T-cell (primary cell): Measurements from ENCODE around the gene TIAL1. TPM values are rescaled to one million over a fixed set of nuclear protein-coding genes. Genes with fewer than 3 reads are reported as not detected.

Experiments used
- ATAC-seq, 4 experiments: fragments of 200-7000 bp in 3 of 4; fragments of 150-1000 bp in 1 of 4; cut with Tn5 transposase; replicated peaks in 1 of 4; 1 replicate in 3 of 4; 2 replicates in 1 of 4; pipeline ENCODE4 v1.10.0; 2021; ENCODE audit warnings: moderate library complexity in 3 of 4, mild to moderate bottlenecking in 2 of 4, moderate number of reproducible peaks in 1 of 4
- CTCF ChIA-PET, 2 donors: fragments of 300-600 bp; sonication (Branson Sonifier 250); formaldehyde crosslinking; loops; one replicate each; lab custom pipeline; 2022; ENCODE audit warnings: antibody characterized with exemption in 2 of 2; lab: Charles Lee
- POLR2A ChIA-PET, 2 donors: fragments of 300-600 bp; sonication (Branson Sonifier 250); formaldehyde crosslinking; loops; one replicate each; lab custom pipeline; 2022; ENCODE audit warnings: antibody characterized with exemption in 2 of 2; lab: Charles Lee
- DNase-seq, 35 experiments: peaks; one replicate each; pipeline versions ENCODE4 v3.0.0 to v3.0.0-alpha.2; 2013 to 2023
- H3K27ac ChIP-seq: one replicate; pipeline ENCODE4 v1.5.1; 2013; ENCODE audit warnings: low read length
- H3K27me3 ChIP-seq, 2 experiments: replicated peaks in 1 of 2; 1 replicate in 1 of 2; 2 replicates in 1 of 2; pipeline versions ENCODE4 v1.6.1 to v1.7.0; 2013; ENCODE audit warnings: low read length in 1 of 2, mixed read lengths in 1 of 2; ENCODE audit not compliant: control insufficient read depth in 2 of 2, insufficient read depth in 2 of 2; ENCODE audit errors: extremely low read depth in 1 of 2
- H3K36me3 ChIP-seq, 2 donors: 1 replicate in 1 of 2; 2 replicates in 1 of 2; pipeline versions ENCODE4 v1.6.1 to v1.7.0; 2013; ENCODE audit warnings: low read length in 1 of 2; ENCODE audit not compliant: control insufficient read depth in 2 of 2, insufficient read depth in 1 of 2; ENCODE audit errors: extremely low read depth in 1 of 2
- H3K4me1 ChIP-seq, 2 experiments: 1 replicate in 1 of 2; 2 replicates in 1 of 2; pipeline versions ENCODE4 v1.6.1 to v1.7.0; 2013; ENCODE audit warnings: low read length in 2 of 2, mixed read lengths in 1 of 2; ENCODE audit not compliant: insufficient read depth in 2 of 2, control insufficient read depth in 1 of 2; ENCODE audit errors: extremely low read depth in 1 of 2
- H3K4me3 ChIP-seq, 2 donors: 1 replicate in 1 of 2; 2 replicates in 1 of 2; pipeline versions ENCODE4 v1.5.1 to v1.7.0; 2013; ENCODE audit warnings: mild to moderate bottlenecking in 2 of 2, low read length in 1 of 2, moderate library complexity in 1 of 2; ENCODE audit not compliant: control insufficient read depth in 1 of 2; ENCODE audit errors: extremely low read depth in 1 of 2
- H3K9me3 ChIP-seq: 2 replicates; pipeline ENCODE4 v1.7.0; 2013
- H3K27ac Mint-ChIP-seq, 2 donors: one replicate each; pipeline ENCODE4 v1.8.0; 2020 to 2021; ENCODE audit warnings: mild to moderate bottlenecking in 2 of 2, mixed read lengths in 2 of 2
- H3K27me3 Mint-ChIP-seq, 2 donors: one replicate each; pipeline ENCODE4 v1.8.0; 2021 to 2022; ENCODE audit warnings: mixed read lengths in 2 of 2
- H3K36me3 Mint-ChIP-seq: one replicate; pipeline ENCODE4 v1.8.0; 2021; ENCODE audit warnings: mixed read lengths
- H3K4me1 Mint-ChIP-seq, 3 donors: one replicate each; pipeline ENCODE4 v1.8.0; 2020 to 2022; ENCODE audit warnings: mixed read lengths in 3 of 3, mild to moderate bottlenecking in 1 of 3
- H3K4me3 Mint-ChIP-seq, 3 donors: one replicate each; pipeline ENCODE4 v1.8.0; 2020 to 2022; ENCODE audit warnings: mild to moderate bottlenecking in 3 of 3, mixed read lengths in 3 of 3, moderate library complexity in 3 of 3
- H3K9me3 Mint-ChIP-seq, 3 donors: one replicate each; pipeline ENCODE4 v1.8.0; 2020 to 2022; ENCODE audit warnings: mixed read lengths in 3 of 3
- WGBS: methylation state at CpG from one replicate; pipeline ENCODE4 v1.1.5; 2013; ENCODE audit warnings: missing lambda C conversion rate; ENCODE audit not compliant: insufficient coverage; 5-methylcytosine and 5-hydroxymethylcytosine counted together
- total RNA-seq, 35 experiments: library from RNA in 6 of 35; stranded (reverse) in 6 of 35; fragments of 120-200 nt in 1 of 35; gene quantifications; one replicate each; pipeline versions ENCODE4 v1.2.1 to v1.2.4 and lab custom pipeline; 2013 to 2026

Gene TIAL1, protein sequence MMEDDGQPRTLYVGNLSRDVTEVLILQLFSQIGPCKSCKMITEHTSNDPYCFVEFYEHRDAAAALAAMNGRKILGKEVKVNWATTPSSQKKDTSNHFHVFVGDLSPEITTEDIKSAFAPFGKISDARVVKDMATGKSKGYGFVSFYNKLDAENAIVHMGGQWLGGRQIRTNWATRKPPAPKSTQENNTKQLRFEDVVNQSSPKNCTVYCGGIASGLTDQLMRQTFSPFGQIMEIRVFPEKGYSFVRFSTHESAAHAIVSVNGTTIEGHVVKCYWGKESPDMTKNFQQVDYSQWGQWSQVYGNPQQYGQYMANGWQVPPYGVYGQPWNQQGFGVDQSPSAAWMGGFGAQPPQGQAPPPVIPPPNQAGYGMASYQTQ
- total RNA-seq (100 to 1,000 TPM; 147 to 197 (median 156) TPM), total RNA-seq (lab: John Stamatoyannopoulos, UW) (38.0 to 145 (median 78.4) reads per million in 29 experiments)
- 158 TPM for total RNA-seq (2013)

GRCh38 chr10:119596537-119597404, at the start of gene TIAL1:
TIAL1 (minus strand) TSS chr10:119596964; CDS start chr10:119596465, 499 bp downstream.
- ChIA-PET POLR2A (no interaction called here), CTCF (interaction anchor here in 1 of 2 donors (1.5 kb wide), 1 partner anchor 53 kb away, joined by 3 read pairs; no protein-coding TSS in a partner anchor)
- ATAC-seq (peak; percentile 85 to 89 (median 88)), DNase-seq (peak; percentile 81 to 96 (median 88))
- H3K36me3 ChIP-seq, result no peaks in the 10 kb centered on the region
- under 1% methylated on average over 58 of the region's 66 CpGs for WGBS
- Mint-ChIP-seq H3K27me3 (no peaks in the 10 kb centered on the region), H3K4me1 (peaks cover 48 to 49% (median 48%) of the 10 kb centered on the region in 3 donors), H3K4me3 (peak within 1 kb of the TSS; percentile 88 to 99 (median 99)), H3K27ac (peak within 1 kb of the TSS; percentile 98), H3K36me3 (peaks cover 11% of the 10 kb centered on the region), H3K9me3 (no peaks in the 10 kb centered on the region)
- H3K27me3 ChIP-seq, result no peaks in the 10 kb centered on the region
- H3K4me1 ChIP-seq, result peaks cover 19 to 30% of the 10 kb centered on the region in 2 experiments
- H3K4me3 ChIP-seq, result peak within 1 kb of the TSS; percentile 93 to 99
- no peaks in the 10 kb centered on the region for H3K9me3 ChIP-seq
- H3K27ac ChIP-seq, result peak within 1 kb of the TSS; percentile 94

GRCh38 chr10:119644994-119645393, 48.2 kb upstream of the TIAL1 start:
- Histone ChIP-seq H3K4me1 (peaks cover 2 to 29% of the 10 kb centered on the region in 2 experiments), H3K36me3 (no peaks in the 10 kb centered on the region), H3K4me3 (no peak overlapping the region), H3K27ac (no peak overlapping the region), H3K27me3 (peaks cover 0 to 7% of the 10 kb centered on the region in 2 experiments), H3K9me3 (no peaks in the 10 kb centered on the region)
- no peaks in the 10 kb centered on the region for H3K27me3 Mint-ChIP-seq
- 100% methylated on average over 1 of the region's 3 CpGs for WGBS
- CTCF ChIA-PET, result no interaction called here
- peaks cover 0 to 4% (median 0%) of the 10 kb centered on the region in 3 donors for H3K9me3 Mint-ChIP-seq
- peaks cover 17 to 30% (median 27%) of the 10 kb centered on the region in 3 donors for H3K4me1 Mint-ChIP-seq
- DNase-seq (no peak), ATAC-seq (no peak)
- no peaks in the 10 kb centered on the region for H3K36me3 Mint-ChIP-seq
- no peak overlapping the region for H3K4me3 Mint-ChIP-seq
- no peak overlapping the region for H3K27ac Mint-ChIP-seq
- POLR2A ChIA-PET, result no interaction called here

- no peak overlapping the region for H3K4me3 Mint-ChIP-seq
- ChIA-PET CTCF (no interaction called here), POLR2A (no interaction called here)
- no peaks in the 10 kb centered on the region for H3K36me3 ChIP-seq
- H3K27ac ChIP-seq, result no peak overlapping the region
- peaks cover 17 to 29% (median 25%) of the 10 kb centered on the region in 3 donors for H3K4me1 Mint-ChIP-seq
- DNase-seq (peak in 1 of 35 experiments; percentile 6), ATAC-seq (no peak)
- H3K4me3 ChIP-seq, result no peak overlapping the region
- no peaks in the 10 kb centered on the region for H3K36me3 Mint-ChIP-seq
- peaks cover 0 to 7% of the 10 kb centered on the region in 2 experiments for H3K27me3 ChIP-seq
- peaks cover 2 to 29% of the 10 kb centered on the region in 2 experiments for H3K4me1 ChIP-seq
- H3K9me3 ChIP-seq, result no peaks in the 10 kb centered on the region
- no peak overlapping the region for H3K27ac Mint-ChIP-seq
- no peaks in the 10 kb centered on the region for H3K27me3 Mint-ChIP-seq
- H3K9me3 Mint-ChIP-seq, result peaks cover 0 to 4% (median 0%) of the 10 kb centered on the region in 3 donors
- WGBS, result 83% methylated on average over 3 of the region's 15 CpGs
Measured at GRCh38 chr10:119644205-119644814, 47.5 kb upstream of the TIAL1 start.

DNA sequence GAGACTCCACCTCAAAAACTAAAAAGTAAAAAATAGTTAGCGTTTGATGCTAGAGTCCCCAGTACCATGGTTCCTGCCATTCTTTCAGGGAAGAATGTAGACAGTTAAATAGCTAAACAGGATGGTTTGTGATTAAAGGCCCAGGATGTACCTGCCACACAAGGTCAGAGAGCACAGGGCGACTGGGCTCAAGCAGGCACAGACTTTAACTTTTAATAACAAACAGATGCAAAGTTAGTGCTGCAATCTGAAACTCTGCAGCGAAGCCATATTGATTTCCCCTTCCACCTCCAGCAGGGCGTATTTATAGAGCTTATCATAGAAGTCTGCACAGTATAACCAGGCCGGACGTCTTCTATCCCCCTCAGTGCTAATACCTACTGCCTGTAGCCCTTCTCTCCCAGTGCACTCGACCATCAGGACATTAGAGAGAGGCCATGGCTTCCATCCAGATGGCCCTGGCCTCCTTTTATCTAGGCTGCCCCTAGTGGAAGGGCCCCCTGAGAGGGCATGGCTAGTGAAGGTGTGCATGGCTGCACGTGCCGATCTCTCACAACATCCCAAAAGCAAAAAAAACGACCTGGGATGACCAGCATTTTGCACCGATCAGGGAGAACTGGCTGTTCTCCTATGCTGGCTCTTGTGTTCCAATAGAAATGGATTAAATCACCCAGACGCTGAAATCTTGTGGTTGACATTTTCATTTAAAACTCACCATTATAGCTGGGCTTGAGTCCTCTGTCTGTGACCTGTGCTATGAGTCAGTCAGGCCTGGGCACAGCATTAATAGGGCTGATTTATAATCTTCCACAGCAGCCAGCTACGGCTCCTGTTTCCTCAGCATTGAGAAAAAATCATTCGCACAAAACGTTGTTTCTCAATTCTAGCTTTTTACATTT, 46.8 kb upstream of the TIAL1 start:
- peaks cover 0 to 4% (median 0%) of the 10 kb centered on the region in 3 donors for H3K9me3 Mint-ChIP-seq
- 91% methylated on average over 12 of the region's 15 CpGs for whole genome bisulfite sequencing
- H3K27ac Mint-ChIP-seq, result peak overlapping the region in 1 of 2 donors; percentile 75

DNA sequence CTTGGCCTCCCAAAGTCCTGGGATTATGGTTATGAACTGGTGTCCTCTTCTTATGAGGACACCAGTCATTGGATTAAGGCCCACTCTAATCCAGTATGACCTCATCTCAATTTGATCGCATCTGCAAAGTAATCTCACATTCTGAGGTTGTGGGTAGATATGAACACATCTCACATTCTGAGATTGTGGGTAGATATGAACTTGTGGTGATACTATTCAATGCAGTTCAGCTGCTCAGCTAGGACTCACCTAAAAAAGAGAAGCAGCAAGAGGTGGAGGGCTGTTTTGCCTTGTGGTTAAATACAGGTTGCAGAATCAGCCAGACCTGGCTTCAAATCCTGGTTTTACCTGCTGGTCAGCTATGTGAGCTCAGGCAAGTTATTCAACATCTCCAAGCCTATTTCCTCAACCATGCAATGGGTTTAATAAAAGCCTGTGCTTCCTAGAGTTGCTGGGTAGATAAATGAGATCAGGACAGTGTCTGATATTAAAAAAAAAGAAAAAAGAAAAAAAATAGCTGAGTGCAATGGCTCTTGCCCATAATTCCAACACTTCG, 45.9 kb upstream of the TIAL1 start:
- POLR2A ChIA-PET, result no interaction called here
- Mint-ChIP-seq H3K4me1 (peaks cover 17 to 29% (median 25%) of the 10 kb centered on the region in 3 donors), H3K27ac (peak overlapping the region; percentile 17 to 75), H3K9me3 (peaks cover 0 to 4% (median 0%) of the 10 kb centered on the region in 3 donors), H3K27me3 (no peaks in the 10 kb centered on the region), H3K36me3 (no peaks in the 10 kb centered on the region), H3K4me3 (peak overlapping the region in 1 of 3 donors; percentile 39)
- CTCF ChIA-PET, result interaction anchor here in 1 of 2 donors (0.6 kb wide), 1 partner anchor 9 kb away, joined by 3 read pairs; the partner anchor contains the start of gene BAG3
- H3K4me3 ChIP-seq, result no peak overlapping the region
- H3K4me1 ChIP-seq, result peaks cover 2 to 29% of the 10 kb centered on the region in 2 experiments
- H3K27me3 ChIP-seq, result peaks cover 0 to 7% of the 10 kb centered on the region in 2 experiments
- no peaks in the 10 kb centered on the region for H3K9me3 ChIP-seq
- ATAC-seq (peak; percentile 72 to 93 (median 84)), DNase-seq (peak in 4 of 35 experiments; percentile 7 to 66 (median 18))
- peak overlapping the region; percentile 24 for H3K27ac ChIP-seq
- WGBS, result no CpG with 5 or more reads among the region's 2 CpGs
- no peaks in the 10 kb centered on the region for H3K36me3 ChIP-seq

More for the DNA sequence above, 46.8 kb upstream of the TIAL1 start:
- ChIA-PET POLR2A (no interaction called here), CTCF (interaction anchor here (0.6 to 0.8 kb wide), 2 partner anchors 12 to 215 kb away, joined by 3 read pairs; no protein-coding TSS in a partner anchor)
- Histone ChIP-seq H3K9me3 (no peaks in the 10 kb centered on the region), H3K4me3 (no peak overlapping the region), H3K27ac (no peak overlapping the region), H3K36me3 (no peaks in the 10 kb centered on the region), H3K4me1 (peaks cover 2 to 29% of the 10 kb centered on the region in 2 experiments), H3K27me3 (peaks cover 0 to 7% of the 10 kb centered on the region in 2 experiments)
- DNase-seq, result no peak
- no peak for ATAC-seq
- no peaks in the 10 kb centered on the region for H3K36me3 Mint-ChIP-seq
- H3K4me1 Mint-ChIP-seq, result peaks cover 17 to 29% (median 25%) of the 10 kb centered on the region in 3 donors
- H3K27me3 Mint-ChIP-seq, result no peaks in the 10 kb centered on the region
- no peak overlapping the region for H3K4me3 Mint-ChIP-seq
